ENCODE data around the gene WDR27. TPM values are rescaled to one million over a fixed set of nuclear protein-coding genes. Genes with fewer than 3 reads are reported as not detected.

WDR27 gene
- polyA plus RNA-seq, 2 of the 4 experiments (the other 2 are of a cell fraction): 18.9 to 36.1 TPM

GRCh38 chr6:169449221-169449620, 252.6 kb downstream of the WDR27 start (continued):
- TF ChIP-seq HMGXB4 (CRISPR knock-in tag; IDR thresholded peaks at IDR 0.05; ENCODE audit: borderline replicate concordance) (no peak), CBX8 (IDR thresholded peaks at IDR 0.05) (no peak), SMC3 (IDR thresholded peaks at IDR 0.05) (no peak), EHF (CRISPR knock-in tag; IDR thresholded peaks at IDR 0.05) (no peak), MAZ (IDR thresholded peaks at IDR 0.05; ENCODE audit: borderline replicate concordance, low read depth, low read length) (no peak), RFX5 (IDR thresholded peaks at IDR 0.05) (no peak), MAX (IDR thresholded peaks at IDR 0.05) (no peak), NFE2L2 (conservative IDR thresholded peaks at IDR 0.05; ENCODE audit: low read length) (no peak), ZSCAN20 (CRISPR knock-in tag; IDR thresholded peaks at IDR 0.05) (no peak), REST (IDR thresholded peaks at IDR 0.05) (no peak)

- Histone ChIP-seq H3K4me3 (no peak overlapping the region), H3K27ac (no peak overlapping the region), H3K4me2 (no peak overlapping the region), H3K9me3 (no peaks in the 10 kb centered on the region), H3K4me1 (no peaks in the 10 kb centered on the region)
- ChIA-PET POLR2A (no interaction called here), CTCF (interaction anchor here (0.6 kb wide), 1 partner anchor 161 kb away, joined by 3 read pairs; no protein-coding TSS in a partner anchor)
- WGBS (ENCODE audit: missing lambda C conversion rate): 82% methylated on average over 17 of the region's 27 CpGs
- ATAC-seq: no peak
- DNase-seq (ENCODE audit: low read depth in 1 of 2, low spot score in 1 of 2): no peak
- TF ChIP-seq MAFK (IDR thresholded peaks at IDR 0.05; ENCODE audit: partially characterized antibody) (no peak), HDAC2 (IDR thresholded peaks at IDR 0.05) (no peak), ZNF302 (CRISPR knock-in tag; IDR thresholded peaks at IDR 0.05) (no peak), KDM5A (IDR thresholded peaks at IDR 0.05) (no peak), EP300 (IDR thresholded peaks at IDR 0.05) (no peak), CBX2 (IDR thresholded peaks at IDR 0.05; ENCODE audit: borderline replicate concordance, low read depth) (no peak), ATOH8 (CRISPR knock-in tag; IDR thresholded peaks at IDR 0.05; ENCODE audit: low read depth) (no peak), HOXB5 (CRISPR knock-in tag; IDR thresholded peaks at IDR 0.05) (no peak), EHF (CRISPR knock-in tag; IDR thresholded peaks at IDR 0.05) (no peak)
- no peak for FAIRE-seq
Observed at GRCh38 chr6:169445661-169446581, 255.9 kb downstream of the WDR27 start.
